ENCODE data around the gene NR0B2. TPM values are rescaled to one million over a fixed set of nuclear protein-coding genes. Genes with fewer than 3 reads are reported as not detected.

The NR0B2 gene
- total and polyA plus RNA-seq, 2 of the 13 experiments (the other 11 are each of a cell fraction or from before 2014, with no cell fraction given), result 72.5 to 133 TPM

DNA sequence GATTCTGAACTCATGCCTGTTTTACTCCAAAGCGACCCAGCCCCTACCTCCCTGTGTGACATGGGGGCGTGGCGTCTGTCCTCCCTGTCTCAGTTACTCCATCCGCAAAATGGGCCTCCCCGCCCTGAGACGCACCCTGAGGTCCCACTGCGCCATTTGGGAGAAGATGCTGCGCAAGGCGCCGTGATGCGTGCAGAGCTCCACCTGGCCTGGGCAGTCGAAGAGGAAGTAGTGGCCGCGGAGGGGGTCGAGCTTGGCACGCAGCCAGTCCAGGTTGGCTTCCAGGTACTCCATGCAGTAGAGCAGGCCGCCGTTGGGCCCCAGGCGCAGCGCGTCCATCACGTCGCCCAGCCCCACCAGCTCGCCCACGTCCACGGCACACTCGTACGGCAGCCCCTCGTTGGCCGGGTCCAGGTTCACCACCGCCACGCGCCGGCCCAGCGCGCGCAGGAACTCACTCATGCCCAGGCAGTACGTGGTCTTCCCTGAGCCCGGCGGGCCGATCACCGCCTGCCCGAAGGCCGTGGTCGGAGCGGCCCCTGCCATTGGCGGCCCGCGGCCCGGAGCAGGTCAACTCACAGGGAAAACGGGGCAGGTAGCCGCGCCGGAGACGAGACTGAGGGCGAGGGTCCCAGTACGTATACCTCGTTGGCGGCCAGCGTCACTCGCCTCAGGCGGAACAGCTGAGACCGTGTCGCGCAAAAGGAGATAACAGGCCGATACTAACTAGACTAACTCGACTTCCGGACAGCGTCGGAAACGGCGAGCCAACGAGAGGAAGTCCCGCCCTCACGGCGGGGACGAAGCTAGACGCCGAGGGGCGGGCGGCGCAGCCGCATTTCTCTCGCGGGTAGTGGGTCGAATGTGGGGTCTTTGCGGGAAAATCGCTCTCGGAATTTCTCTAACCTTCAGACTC lies 24.0 kb downstream of the NR0B2 start, which contains the start of gene GPN2 (continued):
- TF ChIP-seq SKI (IDR thresholded peaks at IDR 0.05; ENCODE audit: partially characterized antibody), result no peak
- TF ChIP-seq ATF7 (IDR thresholded peaks at IDR 0.05), result no peak
- peak; percentile 54; the same call in 1 of the 2 replicates for TF ChIP-seq ATF7 (CRISPR knock-in tag; IDR thresholded peaks at IDR 0.05)
- TF ChIP-seq, protein P1, sequence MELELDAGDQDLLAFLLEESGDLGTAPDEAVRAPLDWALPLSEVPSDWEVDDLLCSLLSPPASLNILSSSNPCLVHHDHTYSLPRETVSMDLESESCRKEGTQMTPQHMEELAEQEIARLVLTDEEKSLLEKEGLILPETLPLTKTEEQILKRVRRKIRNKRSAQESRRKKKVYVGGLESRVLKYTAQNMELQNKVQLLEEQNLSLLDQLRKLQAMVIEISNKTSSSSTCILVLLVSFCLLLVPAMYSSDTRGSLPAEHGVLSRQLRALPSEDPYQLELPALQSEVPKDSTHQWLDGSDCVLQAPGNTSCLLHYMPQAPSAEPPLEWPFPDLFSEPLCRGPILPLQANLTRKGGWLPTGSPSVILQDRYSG (CRISPR knock-in tag; IDR thresholded peaks at IDR 0.05), result 0 out of 2 replicates have a peak, but pooled peaks have one; percentile 43
- no peak for TF ChIP-seq TCF7L2 (IDR thresholded peaks at IDR 0.05; ENCODE audit: low read depth, low read length)
- TF ChIP-seq, protein P2, sequence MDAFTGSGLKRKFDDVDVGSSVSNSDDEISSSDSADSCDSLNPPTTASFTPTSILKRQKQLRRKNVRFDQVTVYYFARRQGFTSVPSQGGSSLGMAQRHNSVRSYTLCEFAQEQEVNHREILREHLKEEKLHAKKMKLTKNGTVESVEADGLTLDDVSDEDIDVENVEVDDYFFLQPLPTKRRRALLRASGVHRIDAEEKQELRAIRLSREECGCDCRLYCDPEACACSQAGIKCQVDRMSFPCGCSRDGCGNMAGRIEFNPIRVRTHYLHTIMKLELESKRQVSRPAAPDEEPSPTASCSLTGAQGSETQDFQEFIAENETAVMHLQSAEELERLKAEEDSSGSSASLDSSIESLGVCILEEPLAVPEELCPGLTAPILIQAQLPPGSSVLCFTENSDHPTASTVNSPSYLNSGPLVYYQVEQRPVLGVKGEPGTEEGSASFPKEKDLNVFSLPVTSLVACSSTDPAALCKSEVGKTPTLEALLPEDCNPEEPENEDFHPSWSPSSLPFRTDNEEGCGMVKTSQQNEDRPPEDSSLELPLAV (CRISPR knock-in tag; conservative IDR thresholded peaks at IDR 0.05; ENCODE audit: low read depth), result peak; percentile 88
- no peak for TF ChIP-seq MATR3 (CRISPR knock-in tag; IDR thresholded peaks at IDR 0.05)
- TF ChIP-seq, protein P3, sequence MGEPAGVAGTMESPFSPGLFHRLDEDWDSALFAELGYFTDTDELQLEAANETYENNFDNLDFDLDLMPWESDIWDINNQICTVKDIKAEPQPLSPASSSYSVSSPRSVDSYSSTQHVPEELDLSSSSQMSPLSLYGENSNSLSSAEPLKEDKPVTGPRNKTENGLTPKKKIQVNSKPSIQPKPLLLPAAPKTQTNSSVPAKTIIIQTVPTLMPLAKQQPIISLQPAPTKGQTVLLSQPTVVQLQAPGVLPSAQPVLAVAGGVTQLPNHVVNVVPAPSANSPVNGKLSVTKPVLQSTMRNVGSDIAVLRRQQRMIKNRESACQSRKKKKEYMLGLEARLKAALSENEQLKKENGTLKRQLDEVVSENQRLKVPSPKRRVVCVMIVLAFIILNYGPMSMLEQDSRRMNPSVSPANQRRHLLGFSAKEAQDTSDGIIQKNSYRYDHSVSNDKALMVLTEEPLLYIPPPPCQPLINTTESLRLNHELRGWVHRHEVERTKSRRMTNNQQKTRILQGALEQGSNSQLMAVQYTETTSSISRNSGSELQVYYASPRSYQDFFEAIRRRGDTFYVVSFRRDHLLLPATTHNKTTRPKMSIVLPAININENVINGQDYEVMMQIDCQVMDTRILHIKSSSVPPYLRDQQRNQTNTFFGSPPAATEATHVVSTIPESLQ (CRISPR knock-in tag; conservative IDR thresholded peaks at IDR 0.05), result no peak
- 0 out of 2 replicates have a peak, but pooled peaks have one; percentile 97 for TF ChIP-seq ZNF333 (CRISPR knock-in tag; IDR thresholded peaks at IDR 0.05; ENCODE audit: borderline replicate concordance)
- peak; percentile 93 for TF ChIP-seq ARNT2 (CRISPR knock-in tag; IDR thresholded peaks at IDR 0.05; ENCODE audit: low read depth)
- TF ChIP-seq, protein P4, sequence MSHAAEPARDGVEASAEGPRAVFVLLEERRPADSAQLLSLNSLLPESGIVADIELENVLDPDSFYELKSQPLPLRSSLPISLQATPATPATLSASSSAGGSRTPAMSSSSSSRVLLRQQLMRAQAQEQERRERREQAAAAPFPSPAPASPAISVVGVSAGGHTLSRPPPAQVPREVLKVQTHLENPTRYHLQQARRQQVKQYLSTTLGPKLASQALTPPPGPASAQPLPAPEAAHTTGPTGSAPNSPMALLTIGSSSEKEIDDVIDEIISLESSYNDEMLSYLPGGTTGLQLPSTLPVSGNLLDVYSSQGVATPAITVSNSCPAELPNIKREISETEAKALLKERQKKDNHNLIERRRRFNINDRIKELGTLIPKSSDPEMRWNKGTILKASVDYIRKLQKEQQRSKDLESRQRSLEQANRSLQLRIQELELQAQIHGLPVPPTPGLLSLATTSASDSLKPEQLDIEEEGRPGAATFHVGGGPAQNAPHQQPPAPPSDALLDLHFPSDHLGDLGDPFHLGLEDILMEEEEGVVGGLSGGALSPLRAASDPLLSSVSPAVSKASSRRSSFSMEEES (CRISPR knock-in tag; IDR thresholded peaks at IDR 0.05), result no peak
- no peak for TF ChIP-seq ZNF496 (CRISPR knock-in tag; IDR thresholded peaks at IDR 0.05; ENCODE audit: insufficient replicate concordance)
- TF ChIP-seq SP140L (CRISPR knock-in tag; IDR thresholded peaks at IDR 0.05; ENCODE audit: borderline replicate concordance), result no peak
- TF ChIP-seq SAFB2 (CRISPR knock-in tag; IDR thresholded peaks at IDR 0.05; ENCODE audit: borderline replicate concordance, low read depth), result peak; percentile 80; the same call in 1 of the 2 replicates
- TF ChIP-seq MXD4 (CRISPR knock-in tag; IDR thresholded peaks at IDR 0.05), result 0 out of 2 replicates have a peak, but pooled peaks have one; percentile 71
- no peak for TF ChIP-seq ZSCAN22 (CRISPR knock-in tag; IDR thresholded peaks at IDR 0.05)
- 0 out of 2 replicates have a peak, but pooled peaks have one; percentile 19 for TF ChIP-seq ZSCAN20 (CRISPR knock-in tag; IDR thresholded peaks at IDR 0.05; ENCODE audit: borderline replicate concordance)
- TF ChIP-seq, protein P5, sequence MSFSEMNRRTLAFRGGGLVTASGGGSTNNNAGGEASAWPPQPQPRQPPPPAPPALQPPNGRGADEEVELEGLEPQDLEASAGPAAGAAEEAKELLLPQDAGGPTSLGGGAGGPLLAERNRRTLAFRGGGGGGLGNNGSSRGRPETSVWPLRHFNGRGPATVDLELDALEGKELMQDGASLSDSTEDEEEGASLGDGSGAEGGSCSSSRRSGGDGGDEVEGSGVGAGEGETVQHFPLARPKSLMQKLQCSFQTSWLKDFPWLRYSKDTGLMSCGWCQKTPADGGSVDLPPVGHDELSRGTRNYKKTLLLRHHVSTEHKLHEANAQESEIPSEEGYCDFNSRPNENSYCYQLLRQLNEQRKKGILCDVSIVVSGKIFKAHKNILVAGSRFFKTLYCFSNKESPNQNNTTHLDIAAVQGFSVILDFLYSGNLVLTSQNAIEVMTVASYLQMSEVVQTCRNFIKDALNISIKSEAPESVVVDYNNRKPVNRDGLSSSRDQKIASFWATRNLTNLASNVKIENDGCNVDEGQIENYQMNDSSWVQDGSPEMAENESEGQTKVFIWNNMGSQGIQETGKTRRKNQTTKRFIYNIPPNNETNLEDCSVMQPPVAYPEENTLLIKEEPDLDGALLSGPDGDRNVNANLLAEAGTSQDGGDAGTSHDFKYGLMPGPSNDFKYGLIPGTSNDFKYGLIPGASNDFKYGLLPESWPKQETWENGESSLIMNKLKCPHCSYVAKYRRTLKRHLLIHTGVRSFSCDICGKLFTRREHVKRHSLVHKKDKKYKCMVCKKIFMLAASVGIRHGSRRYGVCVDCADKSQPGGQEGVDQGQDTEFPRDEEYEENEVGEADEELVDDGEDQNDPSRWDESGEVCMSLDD (CRISPR knock-in tag; IDR thresholded peaks at IDR 0.05; ENCODE audit: borderline replicate concordance), result no peak; the same call in 1 of the 2 replicates
- TF ChIP-seq ZNF543 (CRISPR knock-in tag; IDR thresholded peaks at IDR 0.05), result peak; percentile 83

Measured in HepG2 (cell line).